HepG2 (cell line): ENCODE measurements around the gene IZUMO4. TPM values are rescaled to one million over a fixed set of nuclear protein-coding genes. Genes with fewer than 3 reads are reported as not detected.

Experiments used
- AFF4 ChIP-seq: sonication (generic); formaldehyde crosslinking; IDR thresholded peaks from 2 replicates; pipeline ENCODE4 v1.4.0; 2020; ENCODE audit warnings: missing genetic modification reagents
- BRCA1 ChIP-seq: sonication (generic); formaldehyde crosslinking; IDR thresholded peaks from 2 replicates; pipeline ENCODE4 v1.4.0; 2020; ENCODE audit warnings: missing genetic modification reagents
- CCDC6 ChIP-seq: sonication (generic); formaldehyde crosslinking; IDR thresholded peaks from 2 replicates; pipeline ENCODE4 v1.8.1; 2022; ENCODE audit warnings: mild to moderate bottlenecking, missing genetic modification reagents, moderate library complexity
- CEBPZ ChIP-seq: IDR thresholded peaks from 2 replicates; pipeline ENCODE4 v1.6.1; 2012; ENCODE audit warnings: low read length, improper control_type of control experiment
- ELF3 ChIP-seq: IDR thresholded peaks from 2 replicates; pipeline ENCODE4 v1.6.1; 2016; ENCODE audit warnings: missing genetic modification reagents, missing compliant biosample characterization
- FOXA3 ChIP-seq: IDR thresholded peaks from 2 replicates; pipeline ENCODE4 v1.6.1; 2016; ENCODE audit warnings: missing genetic modification reagents, missing compliant biosample characterization
- NPAS2 ChIP-seq: sonication (generic); formaldehyde crosslinking; IDR thresholded peaks from 2 replicates; pipeline ENCODE4 v1.8.0; 2022; ENCODE audit warnings: mild to moderate bottlenecking, missing genetic modification reagents, borderline replicate concordance
- STAT5B ChIP-seq: sonication (generic); formaldehyde crosslinking; IDR thresholded peaks from 2 replicates; pipeline ENCODE4 v1.4.0; 2020; ENCODE audit warnings: missing genetic modification reagents
- TARDBP ChIP-seq: sonication (generic); formaldehyde crosslinking; IDR thresholded peaks from 2 replicates; pipeline ENCODE4 v1.8.0; 2022; ENCODE audit warnings: mild to moderate bottlenecking, missing genetic modification reagents
- TCF7 ChIP-seq: sonication (generic); IDR thresholded peaks from 2 replicates; pipeline ENCODE4 v1.6.1; 2016; ENCODE audit warnings: antibody characterized with exemption, low read depth
- ZBTB44 ChIP-seq: sonication (generic); formaldehyde crosslinking; IDR thresholded peaks from 2 replicates; pipeline ENCODE4 v1.4.0; 2020; ENCODE audit warnings: missing genetic modification reagents
- ZNF142 ChIP-seq: sonication (generic); formaldehyde crosslinking; IDR thresholded peaks from 2 replicates; pipeline ENCODE4 v1.4.0; 2020; ENCODE audit warnings: missing genetic modification reagents
- ZNF143 ChIP-seq: sonication (generic); formaldehyde crosslinking; IDR thresholded peaks from 2 replicates; pipeline ENCODE4 v1.4.0; 2020; ENCODE audit warnings: missing genetic modification reagents
- ZNF224 ChIP-seq: sonication (generic); formaldehyde crosslinking; IDR thresholded peaks from 2 replicates; pipeline ENCODE4 v1.5.0; 2020; ENCODE audit warnings: mild to moderate bottlenecking, missing genetic modification reagents
- ZNF766 ChIP-seq: sonication (generic); formaldehyde crosslinking; IDR thresholded peaks from 2 replicates; pipeline ENCODE4 v1.5.0; 2020; ENCODE audit warnings: missing genetic modification reagents, borderline replicate concordance
- polyA plus RNA-seq, 8 experiments: library from polyadenylated mRNA; depleted of rRNA in 3 of 8; stranded (reverse) in 7 of 8; unstranded in 1 of 8; fragments of >200 nt; fragmentation: Illumina TruSeq in 4 of 8; extraction: Trizol in 4 of 8; gene quantifications; 2 replicates each; pipeline versions ENCODE4 v1.2.1 to v1.2.3, GENCODE V29; 2011 to 2016; ENCODE audit warnings: low read depth in 4 of 8, missing spikeins in 1 of 8, mixed read lengths in 1 of 8; ENCODE audit not compliant: insufficient read depth in 1 of 8
- total RNA-seq, 5 experiments: library from RNA; depleted of rRNA; stranded (reverse); fragments of >200 nt; fragmentation: Illumina TruSeq; extraction: Trizol; gene quantifications; 2 replicates each; pipeline ENCODE4 v1.2.3, GENCODE V29; 2016; ENCODE audit warnings: low read depth in 1 of 5

Gene IZUMO4
- total and polyA plus RNA-seq, 2 of the 13 experiments (the other 11 are each of a cell fraction or from before 2014, with no cell fraction given), result 0.77 to 3.9 TPM

- TF ChIP-seq TARDBP (CRISPR knock-in tag), result no peak
- TF ChIP-seq CCDC6 (CRISPR knock-in tag), result no peak
- no peak for TF ChIP-seq STAT5B (CRISPR knock-in tag)
- TF ChIP-seq TCF7, result no peak
- no peak for TF ChIP-seq ZNF143 (CRISPR knock-in tag)
- no peak for TF ChIP-seq ELF3 (CRISPR knock-in tag)
- TF ChIP-seq ZBTB44, result no peak
- no peak for TF ChIP-seq ZNF766
- no peak for TF ChIP-seq ZNF224
- no peak for TF ChIP-seq ZNF142 (CRISPR knock-in tag)
- TF ChIP-seq CEBPZ, result no peak
- TF ChIP-seq AFF4, result no peak
- no peak for TF ChIP-seq NPAS2
- TF ChIP-seq BRCA1 (CRISPR knock-in tag), result no peak
- TF ChIP-seq FOXA3 (CRISPR knock-in tag), result no peak
These were observed 31.8 kb upstream of the IZUMO4 start (continued) for GRCh38 chr19:2064788-2065524.
